ENCODE measurements around the gene TCEANC2.

The TCEANC2 gene

GRCh38 chr1:54153535-54154439 is 100.4 kb downstream of the TCEANC2 start:
- Histone ChIP-seq H4K20me1 (ENCODE audit: insufficient read depth, low read length) (no peaks in the 10 kb centered on the region), H3K9me3 (ENCODE audit: insufficient read depth, low read length) (no peaks in the 10 kb centered on the region), H3K9ac (ENCODE audit: low read length) (no peak overlapping the region), H3K4me3 (ENCODE audit: low read length) (no peak overlapping the region), H3K27ac (ENCODE audit: low read length) (no peak overlapping the region), H3K27me3 (ENCODE audit: low read depth, low read length) (no peaks in the 10 kb centered on the region), H3K79me2 (ENCODE audit: low read length) (no peaks in the 10 kb centered on the region), H3K4me2 (ENCODE audit: low read length) (no peak overlapping the region), H2AFZ (ENCODE audit: low read depth, low read length) (no peak overlapping the region), H3K4me1 (ENCODE audit: low read length) (no peaks in the 10 kb centered on the region), H3K36me3 (replicated peaks; ENCODE audit: low read depth, low read length) (no peaks in the 10 kb centered on the region)
- TF ChIP-seq EZH2phosphoT487 (IDR thresholded peaks at IDR 0.05; ENCODE audit: low read depth) (no peak), CTCF (IDR thresholded peaks at IDR 0.05; ENCODE audit: low read depth, low read length) (no peak)
